HG02852 (cell line): ENCODE results near the gene B3GALT6.

Source experiments
- ATAC-seq: cut with Tn5 transposase; IDR thresholded peaks from one replicate; pipeline ENCODE4 v1.9.1; 2021; ENCODE audit warnings: mild to moderate bottlenecking, moderate library complexity; ENCODE audit not compliant: unreplicated experiment

Gene B3GALT6

DNA sequence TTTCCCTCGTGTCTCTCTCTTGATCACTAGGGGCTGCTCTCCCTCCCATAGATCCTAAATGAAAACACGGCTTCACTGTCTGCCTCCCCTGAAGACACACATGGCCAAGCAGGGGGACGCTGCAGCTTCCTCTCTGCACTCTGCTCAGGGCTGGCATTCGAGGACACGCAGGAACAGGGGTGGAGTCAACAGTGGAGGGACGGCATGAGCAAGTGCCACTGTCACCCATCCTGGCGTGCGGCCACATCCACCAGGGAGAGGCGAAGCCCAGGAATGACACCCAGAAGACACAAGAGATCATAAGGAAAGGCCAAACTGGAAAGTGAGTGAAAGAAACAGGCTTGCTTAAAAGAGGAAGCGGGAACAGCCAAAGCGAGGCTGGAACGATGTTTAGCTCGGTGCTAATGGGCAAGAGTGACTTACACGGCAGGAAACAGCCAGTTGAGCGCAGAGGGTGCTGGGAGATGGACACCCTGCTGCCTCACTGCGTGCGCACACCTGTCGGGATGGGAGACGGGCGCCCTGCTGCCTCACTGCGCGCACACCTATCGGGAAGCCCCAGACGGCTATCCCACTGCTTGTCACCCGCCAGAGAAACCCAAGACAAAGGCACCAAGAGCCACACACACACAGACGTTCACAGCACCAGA, 28.0 kb downstream of the B3GALT6 start:
- ATAC-seq, result no peak

- no peak for ATAC-seq
Observed at GRCh38 chr1:1260843-1261560, 29.0 kb downstream of the B3GALT6 start.

DNA sequence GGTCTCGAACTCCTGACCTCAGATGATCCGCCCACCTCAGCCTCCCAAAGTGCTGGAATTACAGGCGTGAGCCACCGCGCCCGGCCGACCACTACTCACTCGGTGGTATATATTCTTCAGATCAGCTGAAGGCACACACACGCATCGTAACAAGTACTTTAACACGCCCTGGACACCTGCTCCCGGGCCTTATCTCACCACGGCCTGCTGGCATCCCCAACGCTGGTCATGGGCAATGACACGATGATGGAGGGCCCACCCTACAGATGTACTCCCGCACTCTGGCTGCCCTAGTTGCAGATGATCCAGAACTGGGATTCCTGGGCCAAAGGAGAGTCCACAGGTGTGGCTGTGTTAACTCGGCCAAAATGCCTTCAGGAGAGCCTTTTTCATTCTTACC, 30.0 kb downstream of the B3GALT6 start:
- no peak for ATAC-seq

DNA sequence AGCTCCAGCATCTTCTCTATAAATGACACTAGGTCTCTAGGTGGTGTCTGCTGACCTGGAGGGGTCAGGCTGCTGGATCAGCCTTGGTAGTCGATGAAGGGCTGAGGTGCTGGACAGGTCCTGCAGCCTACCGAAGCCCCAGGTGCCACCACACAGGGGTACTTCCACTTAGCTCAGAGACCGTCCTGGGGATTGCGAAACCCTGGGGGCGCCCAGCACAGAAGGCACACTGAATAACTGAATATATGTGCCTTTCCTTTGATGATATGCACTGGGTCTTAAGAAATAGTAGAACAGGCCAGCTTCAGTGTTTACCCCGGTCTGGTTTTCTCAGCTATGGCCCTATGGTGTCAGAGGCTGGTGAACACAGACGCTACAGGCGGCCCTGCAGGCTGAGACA, 30.7 kb downstream of the B3GALT6 start:
- no peak for ATAC-seq

- ATAC-seq, result no peak
Observed at GRCh38 chr1:1264026-1264425, 32.0 kb downstream of the B3GALT6 start.

DNA sequence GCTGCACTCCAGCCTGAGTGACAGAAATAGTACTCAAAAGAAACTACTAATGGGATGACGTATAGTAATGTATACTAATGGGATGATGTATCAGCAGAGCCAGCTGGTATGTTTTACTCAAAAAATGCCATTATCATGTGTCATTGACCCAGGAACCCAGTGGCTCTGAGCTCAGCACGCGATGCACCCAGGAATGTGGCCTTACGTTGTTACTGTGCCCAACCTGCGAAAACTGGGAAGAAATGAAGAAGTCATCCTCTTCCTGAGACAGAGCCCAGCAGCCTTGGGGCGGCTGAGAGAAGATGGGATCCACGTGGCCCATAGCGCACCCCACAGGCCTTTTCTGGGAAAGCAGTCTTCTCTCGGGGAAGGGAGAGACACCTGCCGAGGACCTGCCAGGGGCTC, 32.8 kb downstream of the B3GALT6 start:
- no peak for ATAC-seq

DNA sequence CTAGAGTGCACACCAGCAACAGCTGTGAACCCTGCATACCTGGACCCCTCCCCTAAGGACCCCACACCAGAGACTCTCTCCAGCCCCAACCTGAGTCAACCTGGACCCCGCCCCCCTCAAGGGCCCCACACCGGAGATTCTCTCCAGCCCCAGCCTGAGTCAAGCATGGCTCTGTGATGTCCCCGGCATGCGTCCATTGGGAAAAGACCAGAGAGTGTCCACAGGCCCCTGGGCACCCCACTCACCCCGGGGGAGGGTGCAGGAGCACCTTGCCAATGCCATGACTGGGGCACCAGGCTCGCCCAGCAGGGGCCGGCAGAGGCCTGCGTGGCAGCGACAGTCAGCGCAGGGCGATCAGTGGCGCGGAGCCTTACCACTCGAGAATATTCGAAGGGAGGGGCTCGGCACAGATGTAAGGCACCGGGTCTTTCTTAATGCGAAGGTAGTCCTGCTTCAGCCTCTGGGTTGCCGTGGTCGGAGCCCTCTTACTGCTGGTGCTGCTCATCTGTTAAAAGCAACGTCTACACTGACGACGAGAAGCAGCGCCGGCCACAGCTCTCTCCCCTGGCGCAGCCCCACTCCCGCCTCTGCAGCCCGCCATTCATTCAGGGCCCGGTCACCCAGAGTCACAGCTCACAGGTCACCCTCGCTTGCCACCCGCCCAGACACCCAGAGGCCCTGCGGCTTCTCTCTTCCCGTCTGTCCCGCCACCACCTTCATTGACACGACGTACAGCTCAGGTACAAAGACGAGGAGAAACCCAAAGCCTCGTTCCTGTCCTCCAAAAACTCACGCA, 35.6 kb downstream of the B3GALT6 start:
- ATAC-seq, result no peak

DNA sequence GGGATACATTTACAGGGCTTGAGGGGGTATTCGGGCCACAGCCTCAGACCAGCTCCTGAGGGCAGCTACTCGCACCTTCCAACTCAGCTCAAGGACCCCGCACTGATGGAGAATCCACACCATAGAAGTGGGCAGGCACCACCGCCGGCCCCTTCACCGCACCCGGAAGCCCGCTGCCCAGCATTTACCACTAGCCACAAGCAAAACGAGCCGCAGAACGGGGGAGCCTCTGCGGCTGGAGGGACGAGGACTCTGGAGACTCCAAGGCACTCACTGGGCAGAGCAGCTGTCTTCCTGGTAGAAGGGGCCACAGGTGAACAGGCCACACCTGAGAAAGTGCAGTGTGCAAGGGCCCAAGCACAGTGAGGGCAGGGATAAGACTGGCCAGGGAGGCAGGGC, 36.2 kb downstream of the B3GALT6 start:
- ATAC-seq, result no peak

- no peak for ATAC-seq
Observed at GRCh38 chr1:1270813-1271212, 38.8 kb downstream of the B3GALT6 start.

GRCh38 chr1:1272341-1273208, 40.5 kb downstream of the B3GALT6 start:
- no peak for ATAC-seq

- peak; percentile 9 for ATAC-seq
Observed at GRCh38 chr1:1273209-1273511, 41.1 kb downstream of the B3GALT6 start.

DNA sequence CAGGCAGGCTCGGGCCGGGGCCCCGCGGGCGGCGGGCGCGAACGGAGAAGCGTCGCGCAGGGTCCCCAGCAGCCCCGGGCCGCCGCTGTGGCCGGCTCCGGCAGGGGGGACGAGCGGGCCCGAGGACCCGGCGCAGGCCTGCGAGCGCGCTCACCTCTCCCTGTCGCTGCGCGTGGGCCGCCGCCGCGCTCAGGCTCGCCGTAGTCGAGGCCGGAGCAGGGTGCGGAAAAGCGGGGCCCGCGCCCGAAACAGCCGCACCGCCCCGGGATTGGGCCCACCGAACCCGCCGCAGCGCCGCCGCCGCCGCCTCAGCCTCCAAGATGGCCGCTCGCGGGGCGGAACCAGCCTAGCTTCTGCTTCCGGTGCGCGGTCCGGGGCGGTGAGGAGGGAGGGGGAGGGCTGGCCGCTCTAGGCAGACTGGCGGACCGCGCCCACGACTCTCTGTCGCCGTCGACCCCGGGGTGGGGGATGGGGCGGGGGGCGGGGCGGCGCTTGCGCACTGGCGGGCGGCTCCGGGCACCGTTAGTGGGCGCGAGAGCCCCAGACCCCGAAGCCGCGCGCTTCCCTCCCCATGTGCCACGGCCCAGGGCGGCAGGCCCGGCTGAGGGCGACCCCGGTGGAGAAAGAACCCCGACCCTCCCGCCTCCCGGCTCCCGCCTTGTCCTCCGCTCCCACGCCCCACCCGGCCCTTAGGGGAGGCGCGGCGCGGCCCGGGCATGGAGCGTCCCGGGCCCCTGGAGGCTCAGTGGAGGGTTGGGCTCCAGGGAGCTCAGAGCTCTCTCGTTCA, 41.7 kb downstream of the B3GALT6 start, which contains the start of gene UBE2J2:
Gene UBE2J2 (minus strand): TSS at position 343 of the 787 bp plus-strand sequence. CDS start 5,862 bp downstream, outside the sequence.
- ATAC-seq, result peak; percentile 79

GRCh38 chr1:1274299-1274930, 42.4 kb downstream of the B3GALT6 start:
- peak; percentile 16 for ATAC-seq

GRCh38 chr1:1274931-1275431, 42.9 kb downstream of the B3GALT6 start:
- ATAC-seq, result no peak

- no peak for ATAC-seq
Observed at GRCh38 chr1:1275836-1276235, 43.8 kb downstream of the B3GALT6 start.

- ATAC-seq, result no peak
Observed at GRCh38 chr1:1278620-1279019, 46.6 kb downstream of the B3GALT6 start.

DNA sequence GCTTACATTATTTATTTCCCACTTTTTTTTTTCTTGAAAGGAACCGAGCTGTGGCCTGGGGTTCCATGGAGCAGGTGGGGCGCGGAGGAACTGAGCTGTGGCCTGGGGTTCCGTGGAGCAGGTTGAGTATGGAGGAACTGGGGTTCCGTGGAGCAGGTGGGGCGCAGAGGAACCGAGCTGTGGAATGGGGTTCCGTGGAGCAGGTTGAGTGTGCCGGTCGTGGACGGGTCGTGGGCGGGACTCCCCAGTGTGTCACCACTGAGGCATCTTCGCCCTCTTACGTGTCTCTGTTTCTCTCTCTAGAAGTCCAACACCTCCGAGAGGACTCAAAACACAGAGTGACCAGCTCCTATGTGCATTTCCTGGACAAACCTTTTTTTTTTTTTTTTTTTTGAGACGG, 47.0 kb downstream of the B3GALT6 start:
- no peak for ATAC-seq

DNA sequence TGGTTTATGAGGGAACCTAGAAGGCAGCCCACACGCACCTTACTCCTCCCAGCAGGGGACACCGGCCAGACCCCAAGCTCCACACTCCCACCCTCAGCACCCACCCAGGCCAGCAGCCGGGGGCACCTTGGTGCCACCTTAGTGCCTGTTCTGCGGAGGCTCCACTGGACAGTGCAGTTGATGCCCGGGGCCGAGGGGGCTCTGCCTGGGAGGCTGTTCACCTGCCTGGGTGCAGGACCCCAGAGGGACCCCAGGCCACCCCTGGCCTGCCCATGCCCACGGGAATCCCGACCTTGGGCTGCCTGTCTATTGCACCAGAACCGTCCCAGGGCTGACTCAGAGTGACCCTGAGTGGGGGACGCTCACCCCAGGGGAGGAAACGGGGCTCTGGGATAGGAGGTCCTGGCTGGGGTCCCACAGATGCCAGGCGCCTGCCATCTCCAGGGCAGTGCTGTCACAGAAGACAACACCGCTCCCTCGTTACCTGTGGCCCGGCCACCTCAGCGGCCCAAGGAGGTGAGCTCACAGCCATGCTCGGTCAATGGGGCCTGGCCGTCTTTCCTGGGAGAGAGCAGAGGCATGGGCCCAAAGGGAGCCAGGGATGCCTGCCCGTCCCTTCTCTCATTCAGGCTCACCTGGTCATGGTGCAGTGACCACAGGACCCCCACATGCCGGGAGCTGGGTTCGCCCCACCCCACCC, 48.9 kb downstream of the B3GALT6 start:
- no peak for ATAC-seq
